Astrocyte (in vitro differentiated cells and primary cell): ENCODE results near the gene TMEM80. TPM values are rescaled to one million over a fixed set of nuclear protein-coding genes. Genes with fewer than 3 reads are reported as not detected.

Experiments
- DNase-seq: peaks from one replicate; pipeline ENCODE4 v3.0.0-alpha.2; 2010; ENCODE audit warnings: low read depth
- FAIRE-seq: peaks from 2 replicates; lab custom pipeline; 2011; peaks lifted over from hg19 to GRCh38; lab: Jason Lieb, UNC
- H2AFZ ChIP-seq: 2 replicates; pipeline ENCODE4 v1.6.0; 2012; ENCODE audit warnings: low read depth, low read length, inconsistent platforms
- H3K27ac ChIP-seq: 2 replicates; pipeline ENCODE4 v1.5.1; 2011; ENCODE audit warnings: low read depth, low read length, inconsistent platforms
- H3K27me3 ChIP-seq: 2 replicates; pipeline ENCODE4 v1.6.0; 2011; ENCODE audit warnings: low read length, inconsistent platforms; ENCODE audit not compliant: insufficient read depth
- H3K36me3 ChIP-seq: 2 replicates; pipeline ENCODE4 v1.5.1; 2011; ENCODE audit warnings: low read length, inconsistent platforms; ENCODE audit not compliant: insufficient read depth
- H3K4me1 ChIP-seq: 2 replicates; pipeline ENCODE4 v1.5.1; 2011; ENCODE audit warnings: low read length, inconsistent platforms; ENCODE audit not compliant: insufficient read depth
- H3K4me2 ChIP-seq: 2 replicates; pipeline ENCODE4 v1.6.0; 2012; ENCODE audit warnings: low read length, inconsistent platforms
- H3K4me3 ChIP-seq: 2 replicates; pipeline ENCODE4 v1.5.1; 2011; ENCODE audit warnings: low read depth, mild to moderate bottlenecking, low read length, inconsistent platforms; ENCODE audit not compliant: insufficient read depth
- H3K79me2 ChIP-seq: 2 replicates; pipeline ENCODE4 v1.6.0; 2012; ENCODE audit warnings: mild to moderate bottlenecking, low read length, inconsistent platforms; ENCODE audit not compliant: insufficient read depth
- H3K9ac ChIP-seq: 2 replicates; pipeline ENCODE4 v1.6.0; 2012; ENCODE audit warnings: mild to moderate bottlenecking, low read length, inconsistent platforms
- H3K9me3 ChIP-seq: 2 replicates; pipeline ENCODE4 v1.5.1; 2012; ENCODE audit warnings: low read depth, mild to moderate bottlenecking, low read length, inconsistent platforms; ENCODE audit not compliant: insufficient read depth
- H4K20me1 ChIP-seq: 2 replicates; pipeline ENCODE4 v1.6.0; 2012; ENCODE audit warnings: low read length, inconsistent platforms; ENCODE audit not compliant: insufficient read depth
- H3K27ac Mint-ChIP-seq: one replicate; pipeline ENCODE4 v1.8.0; 2021; ENCODE audit warnings: mild to moderate bottlenecking, mixed read lengths; ENCODE audit not compliant: unreplicated experiment
- H3K27me3 Mint-ChIP-seq: one replicate; pipeline ENCODE4 v1.8.0; 2021; ENCODE audit warnings: low read depth, mixed read lengths; ENCODE audit not compliant: unreplicated experiment
- H3K36me3 Mint-ChIP-seq: one replicate; pipeline ENCODE4 v1.8.0; 2021; ENCODE audit warnings: low read depth, mixed read lengths; ENCODE audit not compliant: unreplicated experiment
- H3K4me1 Mint-ChIP-seq: one replicate; pipeline ENCODE4 v1.8.0; 2021; ENCODE audit warnings: low read depth, mixed read lengths; ENCODE audit not compliant: unreplicated experiment
- H3K4me3 Mint-ChIP-seq: one replicate; pipeline ENCODE4 v1.8.0; 2021; ENCODE audit warnings: mild to moderate bottlenecking, moderate library complexity, mixed read lengths; ENCODE audit not compliant: unreplicated experiment
- H3K9me3 Mint-ChIP-seq: one replicate; pipeline ENCODE4 v1.8.0; 2021; ENCODE audit warnings: mild to moderate bottlenecking, mixed read lengths; ENCODE audit not compliant: unreplicated experiment
- EZH2 ChIP-seq: IDR thresholded peaks from 2 replicates; pipeline ENCODE4 v1.6.1; 2012; ENCODE audit warnings: mild to moderate bottlenecking, low read length, inconsistent platforms; ENCODE audit not compliant: insufficient read depth
- total RNA-seq: library from RNA; stranded (reverse); gene quantifications from 2 replicates; pipeline ENCODE4 v1.2.1, GENCODE V29; 2021
- TF ChIP-seq, protein P1 (sequence below): IDR thresholded peaks from 2 replicates; pipeline ENCODE4 v1.5.1; 2011; ENCODE audit warnings: low read depth, mild to moderate bottlenecking, inconsistent platforms, low read length, moderate library complexity; ENCODE audit not compliant: insufficient read depth

The TMEM80 gene
- total RNA-seq, 1 donor from 2014 or later: 16.1 TPM

DNA sequence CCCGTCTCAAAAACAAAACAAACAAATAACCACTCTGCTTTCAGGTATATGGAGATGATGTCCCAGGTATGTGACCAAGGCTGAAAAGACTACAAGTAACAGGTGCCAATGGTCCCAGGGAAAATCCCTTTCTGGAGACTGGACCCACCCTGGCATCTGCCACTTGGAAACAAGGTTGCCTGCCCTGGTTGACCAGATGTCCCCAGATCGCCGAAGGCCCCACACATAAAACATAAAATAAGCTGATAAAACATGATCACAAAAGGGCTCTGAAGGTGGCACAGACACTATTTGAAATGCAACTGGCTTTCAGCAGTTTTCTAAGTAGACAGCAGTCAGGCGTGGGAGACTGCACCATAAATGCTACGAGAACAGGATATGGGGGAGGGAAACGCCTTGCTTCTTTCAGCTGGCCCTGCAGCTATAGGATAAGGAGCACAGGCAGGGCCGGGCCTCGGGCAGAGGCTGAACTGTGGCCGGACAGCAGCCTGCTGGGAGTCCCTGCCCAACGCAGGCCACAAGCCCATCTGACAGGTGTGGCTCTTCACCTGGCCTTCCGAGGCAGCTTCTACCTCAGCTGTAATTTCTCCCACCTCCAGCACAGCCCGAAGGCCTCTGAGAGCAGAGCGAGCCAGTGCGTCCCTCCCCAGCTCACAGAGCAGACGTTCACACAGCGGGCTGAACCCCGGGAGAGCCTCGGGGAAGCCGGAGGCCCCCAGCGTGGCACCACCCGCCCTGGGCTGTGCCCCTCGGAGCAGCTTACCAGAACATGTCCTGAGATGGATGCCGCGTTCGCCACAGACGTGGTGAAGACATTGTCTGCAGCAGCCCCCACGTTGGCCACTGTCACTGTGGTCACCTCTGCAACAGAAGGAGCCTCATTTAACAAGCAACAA, 4.6 kb upstream of the TMEM80 start:
- Histone ChIP-seq H3K36me3 (peaks cover 4% of the 10 kb centered on the region), H3K9me3 (no peaks in the 10 kb centered on the region), H3K27ac (no peak overlapping the region), H4K20me1 (peaks cover 60% of the 10 kb centered on the region), H3K27me3 (no peaks in the 10 kb centered on the region), H3K79me2 (peaks cover 40% of the 10 kb centered on the region), H3K4me1 (peaks cover 18% of the 10 kb centered on the region), H3K4me3 (no peak overlapping the region), H2AFZ (no peak overlapping the region), H3K9ac (no peak overlapping the region), H3K4me2 (no peak overlapping the region)
- H3K4me3 Mint-ChIP-seq: peak overlapping the region; percentile 66
- H3K27me3 Mint-ChIP-seq: no peaks in the 10 kb centered on the region
- DNase-seq (no peak), FAIRE-seq (no peak)
- H3K27ac Mint-ChIP-seq: no peak overlapping the region
- peaks cover 17% of the 10 kb centered on the region for H3K4me1 Mint-ChIP-seq
- TF ChIP-seq, protein P1, sequence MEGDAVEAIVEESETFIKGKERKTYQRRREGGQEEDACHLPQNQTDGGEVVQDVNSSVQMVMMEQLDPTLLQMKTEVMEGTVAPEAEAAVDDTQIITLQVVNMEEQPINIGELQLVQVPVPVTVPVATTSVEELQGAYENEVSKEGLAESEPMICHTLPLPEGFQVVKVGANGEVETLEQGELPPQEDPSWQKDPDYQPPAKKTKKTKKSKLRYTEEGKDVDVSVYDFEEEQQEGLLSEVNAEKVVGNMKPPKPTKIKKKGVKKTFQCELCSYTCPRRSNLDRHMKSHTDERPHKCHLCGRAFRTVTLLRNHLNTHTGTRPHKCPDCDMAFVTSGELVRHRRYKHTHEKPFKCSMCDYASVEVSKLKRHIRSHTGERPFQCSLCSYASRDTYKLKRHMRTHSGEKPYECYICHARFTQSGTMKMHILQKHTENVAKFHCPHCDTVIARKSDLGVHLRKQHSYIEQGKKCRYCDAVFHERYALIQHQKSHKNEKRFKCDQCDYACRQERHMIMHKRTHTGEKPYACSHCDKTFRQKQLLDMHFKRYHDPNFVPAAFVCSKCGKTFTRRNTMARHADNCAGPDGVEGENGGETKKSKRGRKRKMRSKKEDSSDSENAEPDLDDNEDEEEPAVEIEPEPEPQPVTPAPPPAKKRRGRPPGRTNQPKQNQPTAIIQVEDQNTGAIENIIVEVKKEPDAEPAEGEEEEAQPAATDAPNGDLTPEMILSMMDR: no peak
- no peak for TF ChIP-seq EZH2
- H3K36me3 Mint-ChIP-seq: peaks cover 21% of the 10 kb centered on the region
- no peaks in the 10 kb centered on the region for H3K9me3 Mint-ChIP-seq

DNA sequence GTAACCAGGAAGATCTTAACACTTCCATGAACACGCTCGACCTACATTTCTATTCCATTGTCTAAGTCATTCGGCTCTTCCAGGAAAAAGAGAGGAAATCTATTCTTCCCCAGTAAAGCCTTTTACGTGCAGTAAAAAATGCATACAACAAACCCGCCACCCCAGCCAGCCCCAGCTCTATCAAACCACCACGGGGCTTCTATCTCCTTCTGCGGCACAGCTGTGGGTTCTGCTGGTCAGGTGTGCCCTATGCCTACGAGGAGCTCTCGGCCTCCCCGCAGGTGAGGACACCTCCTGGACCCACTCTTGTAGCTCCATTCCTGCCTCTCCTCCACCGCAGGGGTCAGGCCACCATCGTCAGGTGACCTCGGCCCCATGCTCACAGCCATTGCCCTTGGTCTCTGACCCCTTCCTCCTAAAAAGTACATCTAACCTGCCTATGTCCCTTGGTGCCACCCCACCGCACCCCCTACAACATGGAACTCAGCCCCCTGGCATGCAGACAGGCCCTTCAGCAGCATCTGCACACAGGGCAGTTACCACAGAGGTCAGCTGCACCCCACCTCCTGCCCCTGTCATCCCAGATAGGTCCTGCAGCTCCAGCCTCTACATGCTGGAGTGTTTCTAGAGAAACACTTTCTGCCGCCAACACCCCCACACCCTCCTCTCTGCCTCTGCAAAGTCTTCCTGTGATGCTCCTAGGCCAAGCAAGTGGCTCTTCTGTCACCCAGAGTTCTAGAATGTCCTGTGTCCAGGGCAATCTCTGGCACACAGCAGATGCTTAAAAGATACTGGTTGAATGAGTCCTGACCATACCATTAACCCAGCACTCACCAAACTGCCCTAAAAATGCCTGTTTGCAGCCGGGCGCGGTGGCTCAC, 3.7 kb upstream of the TMEM80 start:
- no peak overlapping the region for H3K4me2 ChIP-seq
- H3K27me3 ChIP-seq: no peaks in the 10 kb centered on the region
- peak overlapping the region; percentile 62 for H3K4me3 Mint-ChIP-seq
- H3K36me3 Mint-ChIP-seq: peaks cover 19% of the 10 kb centered on the region
- FAIRE-seq: no peak
- H3K4me3 ChIP-seq: no peak overlapping the region
- H3K4me1 ChIP-seq: peaks cover 24% of the 10 kb centered on the region
- no peaks in the 10 kb centered on the region for H3K9me3 ChIP-seq
- peaks cover 52% of the 10 kb centered on the region for H4K20me1 ChIP-seq
- H3K36me3 ChIP-seq: no peaks in the 10 kb centered on the region
- H3K9ac ChIP-seq: no peak overlapping the region
- no peak for DNase-seq
- H3K27me3 Mint-ChIP-seq: no peaks in the 10 kb centered on the region
- TF ChIP-seq EZH2: no peak
- TF ChIP-seq, protein P1: no peak
- peak overlapping the region; percentile 74 for H3K27ac Mint-ChIP-seq
- no peak overlapping the region for H2AFZ ChIP-seq
- peaks cover 47% of the 10 kb centered on the region for H3K79me2 ChIP-seq
- no peaks in the 10 kb centered on the region for H3K9me3 Mint-ChIP-seq
- peaks cover 22% of the 10 kb centered on the region for H3K4me1 Mint-ChIP-seq
- no peak overlapping the region for H3K27ac ChIP-seq
